Nephron progenitor cell (in vitro differentiated cells): Measurements from ENCODE around the gene UNC93B1.

Experiments
- DNase-seq: peaks from one replicate; pipeline ENCODE4 v3.0.0; 2021
- H3K27ac Mint-ChIP-seq: 2 replicates; pipeline ENCODE4 v1.8.0; 2021; ENCODE audit warnings: mild to moderate bottlenecking, moderate library complexity, mixed read lengths
- H3K27me3 Mint-ChIP-seq: 2 replicates; pipeline ENCODE4 v1.8.0; 2021; ENCODE audit warnings: mild to moderate bottlenecking, low read depth, mixed read lengths; ENCODE audit not compliant: poor library complexity
- H3K36me3 Mint-ChIP-seq: 2 replicates; pipeline ENCODE4 v1.8.0; 2021; ENCODE audit warnings: low read depth, mixed read lengths
- H3K4me1 Mint-ChIP-seq: 2 replicates; pipeline ENCODE4 v1.8.0; 2021; ENCODE audit warnings: mixed read lengths
- H3K4me3 Mint-ChIP-seq: 2 replicates; pipeline ENCODE4 v1.8.0; 2021; ENCODE audit warnings: mild to moderate bottlenecking, moderate library complexity, mixed read lengths
- H3K9me3 Mint-ChIP-seq: 2 replicates; pipeline ENCODE4 v1.8.0; 2021; ENCODE audit warnings: mild to moderate bottlenecking, moderate library complexity, mixed read lengths
- TF ChIP-seq, protein P1 (sequence below): fragments of 200-600 bp; sonication (generic); IDR thresholded peaks from 2 replicates; pipeline ENCODE4 v1.5.0; 2021; ENCODE audit warnings: antibody characterized with exemption

UNC93B1 gene

GRCh38 chr11:68012843-68013610 lies 9.1 kb upstream of the UNC93B1 start:
- Mint-ChIP-seq H3K4me1 (peaks cover 44% of the 10 kb centered on the region), H3K27ac (no peak overlapping the region), H3K9me3 (no peaks in the 10 kb centered on the region), H3K36me3 (no peaks in the 10 kb centered on the region), H3K4me3 (no peak overlapping the region), H3K27me3 (no peaks in the 10 kb centered on the region)
- no peak for DNase-seq
- TF ChIP-seq, protein P1, sequence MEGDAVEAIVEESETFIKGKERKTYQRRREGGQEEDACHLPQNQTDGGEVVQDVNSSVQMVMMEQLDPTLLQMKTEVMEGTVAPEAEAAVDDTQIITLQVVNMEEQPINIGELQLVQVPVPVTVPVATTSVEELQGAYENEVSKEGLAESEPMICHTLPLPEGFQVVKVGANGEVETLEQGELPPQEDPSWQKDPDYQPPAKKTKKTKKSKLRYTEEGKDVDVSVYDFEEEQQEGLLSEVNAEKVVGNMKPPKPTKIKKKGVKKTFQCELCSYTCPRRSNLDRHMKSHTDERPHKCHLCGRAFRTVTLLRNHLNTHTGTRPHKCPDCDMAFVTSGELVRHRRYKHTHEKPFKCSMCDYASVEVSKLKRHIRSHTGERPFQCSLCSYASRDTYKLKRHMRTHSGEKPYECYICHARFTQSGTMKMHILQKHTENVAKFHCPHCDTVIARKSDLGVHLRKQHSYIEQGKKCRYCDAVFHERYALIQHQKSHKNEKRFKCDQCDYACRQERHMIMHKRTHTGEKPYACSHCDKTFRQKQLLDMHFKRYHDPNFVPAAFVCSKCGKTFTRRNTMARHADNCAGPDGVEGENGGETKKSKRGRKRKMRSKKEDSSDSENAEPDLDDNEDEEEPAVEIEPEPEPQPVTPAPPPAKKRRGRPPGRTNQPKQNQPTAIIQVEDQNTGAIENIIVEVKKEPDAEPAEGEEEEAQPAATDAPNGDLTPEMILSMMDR, result no peak

GRCh38 chr11:68012044-68012842 lies 8.3 kb upstream of the UNC93B1 start:
- Mint-ChIP-seq H3K27me3 (peaks cover under 1% of the 10 kb centered on the region), H3K9me3 (no peaks in the 10 kb centered on the region), H3K4me3 (no peak overlapping the region), H3K4me1 (peaks cover 39% of the 10 kb centered on the region), H3K36me3 (no peaks in the 10 kb centered on the region), H3K27ac (no peak overlapping the region)
- TF ChIP-seq, protein P1, result no peak
- no peak for DNase-seq

- Mint-ChIP-seq H3K9me3 (no peaks in the 10 kb centered on the region), H3K4me3 (no peak overlapping the region), H3K36me3 (no peaks in the 10 kb centered on the region), H3K27ac (peak overlapping the region; percentile 29), H3K27me3 (peaks cover 3% of the 10 kb centered on the region), H3K4me1 (peaks cover 33% of the 10 kb centered on the region)
- no peak for DNase-seq
- TF ChIP-seq, protein P1, result no peak
Observed at GRCh38 chr11:68011051-68011943, 7.4 kb upstream of the UNC93B1 start.

- peak; percentile 48 for DNase-seq
Observed at GRCh38 chr11:68010090-68011041, 6.5 kb upstream of the UNC93B1 start, which contains the start of gene ALDH3B1. Gene ALDH3B1 (plus strand): TSS chr11:68010327. CDS start chr11:68015298, 4,971 bp downstream.

More at GRCh38 chr11:68010090-68011041, 6.5 kb upstream of the UNC93B1 start, which contains the start of gene ALDH3B1:
- no peaks in the 10 kb centered on the region for H3K9me3 Mint-ChIP-seq
- TF ChIP-seq, protein P1, result no peak
- peaks cover 12% of the 10 kb centered on the region for H3K27me3 Mint-ChIP-seq
- no peaks in the 10 kb centered on the region for H3K36me3 Mint-ChIP-seq
- H3K4me3 Mint-ChIP-seq, result no peak within 1 kb of the TSS
- H3K4me1 Mint-ChIP-seq, result peaks cover 33% of the 10 kb centered on the region
- peak within 1 kb of the TSS; percentile 20 for H3K27ac Mint-ChIP-seq
